ENCODE results near the gene EPHA8.

- TF ChIP-seq CTCF (IDR thresholded peaks at IDR 0.05): no peak
- no peak for TF ChIP-seq POLR2A (IDR thresholded peaks at IDR 0.05)
These were observed 18.1 kb upstream of the EPHA8 start for GRCh38 chr1:22545141-22545540.

All from lower leg skin (tissue), 3 donors.